Activated CD4-positive, alpha-beta T cell treated with anti-CD3 and anti-CD28 coated beads for 4 hours (primary cell): ENCODE measurements around the gene TNIK.

Source experiments
- DNase-seq, 2 donors: peaks; one replicate each; pipeline ENCODE4 v3.0.0-alpha.2; 2020

The TNIK gene

DNA sequence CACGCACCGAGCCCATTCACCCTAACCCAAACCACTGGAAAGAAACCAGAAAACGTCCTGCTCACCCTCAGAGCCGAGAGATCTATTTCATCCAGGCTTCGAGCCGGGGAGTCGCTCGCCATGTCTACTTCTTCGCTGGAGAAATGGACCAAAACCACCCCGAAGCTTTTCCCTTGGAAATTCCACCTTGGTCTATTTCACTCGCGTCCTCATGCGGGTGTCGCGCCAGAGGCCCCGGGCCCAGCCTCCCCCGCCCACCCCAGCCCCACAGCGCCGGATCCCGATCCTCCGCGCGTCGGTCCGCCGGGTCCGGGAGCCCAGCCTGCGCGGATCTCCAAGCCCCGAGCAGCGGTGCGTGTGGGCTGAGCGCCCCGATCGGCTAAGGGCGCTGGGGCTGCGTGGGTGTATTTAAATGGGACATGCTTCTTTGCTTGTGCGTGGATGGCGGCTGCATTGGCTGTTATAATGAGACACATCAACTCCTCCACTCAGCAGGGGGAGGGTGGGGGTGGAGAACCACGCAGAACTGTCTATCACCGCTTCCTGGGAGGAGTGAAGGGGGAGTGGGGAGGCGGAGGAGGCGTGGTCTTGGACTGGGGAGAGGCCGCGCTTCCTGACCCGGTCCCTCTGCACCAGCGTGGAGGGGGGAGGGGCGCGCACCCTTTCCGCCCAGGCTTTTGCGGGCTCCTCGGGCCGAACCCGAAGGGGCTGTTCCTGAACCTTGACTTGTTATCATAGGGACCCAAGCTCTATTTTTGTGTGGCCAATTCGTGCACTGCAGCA, at the start of gene TNIK:
Gene TNIK (minus strand): TSS at position 464 of the 783 bp plus-strand sequence. CDS start 342 bp downstream, at position 122.
- DNase-seq = peak; percentile 97 to 98

GRCh38 chr3:171508676-171509075, 48.5 kb upstream of the TNIK start:
- DNase-seq = no peak

GRCh38 chr3:171508206-171508605, 48.0 kb upstream of the TNIK start:
- no peak for DNase-seq

GRCh38 chr3:171506743-171507319, 46.6 kb upstream of the TNIK start:
- DNase-seq = no peak

- no peak for DNase-seq
These were observed 45.7 kb upstream of the TNIK start for GRCh38 chr3:171505822-171506333.

- no peak for DNase-seq
These were observed 44.2 kb upstream of the TNIK start for GRCh38 chr3:171504376-171504775.

- DNase-seq = no peak
These were observed 43.6 kb upstream of the TNIK start for GRCh38 chr3:171503817-171504216.

GRCh38 chr3:171498921-171499320, 38.7 kb upstream of the TNIK start:
- DNase-seq = no peak

DNA sequence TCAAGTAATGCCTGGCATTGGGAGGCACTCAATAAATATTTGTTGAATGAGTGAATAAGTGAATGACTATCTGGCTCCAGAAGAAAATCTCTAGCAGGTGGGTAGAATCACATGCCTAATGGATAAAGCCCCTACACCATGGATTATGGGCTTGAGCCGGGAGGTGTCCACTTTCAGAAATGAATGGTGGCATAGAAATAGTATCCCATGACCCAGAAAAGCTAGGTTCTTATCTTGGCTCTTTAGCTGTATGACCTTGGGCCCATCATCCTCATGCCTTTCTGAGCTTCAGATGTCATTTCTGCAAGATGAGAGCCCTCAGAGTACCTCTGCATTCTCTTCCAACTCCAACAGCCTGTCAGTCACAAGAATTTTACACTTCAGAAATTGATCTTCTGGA, 37.3 kb upstream of the TNIK start:
- DNase-seq = no peak

DNA sequence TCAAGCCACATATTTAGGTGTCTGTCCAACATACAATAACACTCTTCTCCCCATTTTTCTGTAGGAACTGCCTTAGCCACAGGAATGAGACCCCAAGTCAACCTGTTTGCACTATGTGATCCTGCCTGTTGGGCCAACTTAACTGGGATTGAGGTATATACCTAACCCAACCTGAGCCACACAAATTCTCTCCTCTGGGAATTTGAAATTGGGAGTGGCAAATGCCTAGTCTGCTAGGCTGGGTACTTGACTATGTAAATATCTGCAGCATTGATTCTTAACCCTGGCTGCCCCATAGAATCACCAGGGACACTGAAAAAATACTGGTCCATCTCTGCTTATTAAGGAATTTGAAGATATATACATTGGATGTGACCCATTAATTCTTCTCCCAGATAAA, 35.2 kb upstream of the TNIK start:
- DNase-seq = no peak

- DNase-seq = no peak
These were observed 34.4 kb upstream of the TNIK start for GRCh38 chr3:171494457-171495109.

DNA sequence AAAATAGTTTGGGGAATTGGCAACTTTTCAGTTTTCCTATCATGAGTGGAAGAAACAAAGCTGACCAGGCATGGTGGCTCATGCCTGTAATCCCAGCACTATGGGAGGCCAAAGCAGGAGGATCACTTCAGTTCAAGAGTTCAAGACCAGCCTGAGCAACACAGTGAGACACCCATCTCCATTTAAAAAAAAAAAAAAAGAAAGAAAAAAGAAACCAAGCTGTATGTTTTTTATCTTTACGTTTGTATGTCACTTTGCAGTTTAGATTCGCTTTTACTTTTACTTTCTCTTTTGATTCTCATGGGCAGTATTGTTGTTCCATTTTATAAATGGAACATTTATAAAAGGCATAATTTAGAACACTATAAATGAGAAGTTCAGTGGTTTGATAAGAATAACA, 31.2 kb upstream of the TNIK start:
- no peak for DNase-seq

DNA sequence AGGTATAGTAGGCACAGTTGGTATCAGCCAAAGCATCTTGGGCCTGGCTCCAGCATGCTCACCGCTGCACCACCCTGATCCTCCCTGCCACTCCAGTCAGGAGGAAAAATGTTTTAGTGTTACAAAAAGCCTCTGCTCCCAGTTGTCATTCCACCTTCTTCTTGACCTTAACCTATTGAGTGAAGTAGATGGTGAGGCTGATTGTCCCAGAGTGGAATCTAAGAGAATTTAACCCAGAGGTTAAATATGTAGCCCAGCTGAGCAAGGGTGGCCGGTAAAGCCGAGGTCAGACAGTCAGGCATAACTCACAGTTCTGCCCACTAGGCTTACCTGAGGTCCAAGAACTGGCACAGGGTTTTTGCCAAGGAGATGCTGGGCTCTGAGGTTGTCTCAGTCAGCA, 30.7 kb upstream of the TNIK start:
- DNase-seq = no peak

- DNase-seq = no peak
These were observed 29.1 kb upstream of the TNIK start for GRCh38 chr3:171489348-171489747.

DNA sequence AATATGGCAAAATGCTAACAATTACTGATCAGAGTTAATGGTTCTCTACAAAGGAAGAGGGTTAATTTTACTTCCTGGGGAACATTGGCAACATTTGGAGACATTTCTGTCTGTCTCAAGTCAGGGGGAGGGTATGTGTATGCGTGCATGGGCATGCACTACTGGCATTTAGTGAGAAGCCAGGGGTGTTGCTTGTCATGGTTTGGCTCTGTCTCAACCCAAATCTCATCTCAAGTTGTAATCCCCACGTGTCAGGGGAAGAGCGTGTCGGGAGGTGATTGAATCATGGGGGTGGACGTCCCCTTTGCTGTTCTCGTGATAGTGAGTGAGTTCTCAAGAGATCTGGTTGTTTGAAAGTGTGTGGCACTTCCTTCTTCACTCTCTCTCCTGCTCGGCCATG, 28.3 kb upstream of the TNIK start:
- DNase-seq = no peak

GRCh38 chr3:171487382-171487781, 27.2 kb upstream of the TNIK start:
- no peak for DNase-seq

GRCh38 chr3:171485338-171485737, 25.1 kb upstream of the TNIK start:
- DNase-seq = no peak

DNA sequence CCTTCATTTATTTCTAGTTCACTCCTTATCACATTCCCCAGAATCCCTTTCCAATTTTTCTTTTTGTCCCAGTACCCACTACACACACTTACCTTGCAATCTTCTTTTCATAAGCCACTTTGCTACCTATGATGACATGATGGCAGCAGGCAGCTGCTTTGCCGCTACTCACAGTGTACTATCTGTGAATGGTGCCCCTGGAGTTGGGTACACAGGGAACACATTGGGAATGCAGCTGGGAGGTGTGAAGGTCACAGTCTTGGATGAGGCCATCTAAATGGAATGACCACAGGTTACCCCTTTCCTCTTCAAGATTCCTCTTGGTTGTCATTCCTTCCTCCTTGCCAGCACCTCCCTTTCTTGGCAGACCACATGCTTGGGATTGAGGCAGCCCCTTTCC, 20.8 kb upstream of the TNIK start:
- no peak for DNase-seq

DNA sequence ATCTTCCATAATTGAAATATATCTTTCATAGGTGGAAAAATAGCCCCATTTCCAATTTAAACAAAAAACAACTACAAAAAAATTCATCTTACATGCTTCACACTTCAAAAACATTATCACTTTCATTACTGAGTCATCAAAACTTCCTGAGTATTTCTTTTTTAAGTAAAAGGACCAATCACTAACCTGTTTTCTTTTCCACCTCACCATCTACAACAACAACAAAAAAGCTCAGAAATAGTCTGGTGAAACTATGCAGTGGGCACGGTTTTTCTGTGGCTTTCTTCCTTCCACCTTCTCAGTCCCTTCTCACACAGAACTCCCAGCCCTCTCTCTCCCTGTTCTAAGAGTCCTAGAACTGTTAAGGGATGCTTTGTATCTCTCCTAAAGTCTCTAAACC, 20.3 kb upstream of the TNIK start:
- DNase-seq = no peak

GRCh38 chr3:171476532-171477102, 16.4 kb upstream of the TNIK start:
- DNase-seq = no peak

- no peak for DNase-seq
These were observed 12.3 kb upstream of the TNIK start for GRCh38 chr3:171472552-171472951.

- no peak for DNase-seq
These were observed 10.6 kb upstream of the TNIK start for GRCh38 chr3:171470714-171471227.

DNA sequence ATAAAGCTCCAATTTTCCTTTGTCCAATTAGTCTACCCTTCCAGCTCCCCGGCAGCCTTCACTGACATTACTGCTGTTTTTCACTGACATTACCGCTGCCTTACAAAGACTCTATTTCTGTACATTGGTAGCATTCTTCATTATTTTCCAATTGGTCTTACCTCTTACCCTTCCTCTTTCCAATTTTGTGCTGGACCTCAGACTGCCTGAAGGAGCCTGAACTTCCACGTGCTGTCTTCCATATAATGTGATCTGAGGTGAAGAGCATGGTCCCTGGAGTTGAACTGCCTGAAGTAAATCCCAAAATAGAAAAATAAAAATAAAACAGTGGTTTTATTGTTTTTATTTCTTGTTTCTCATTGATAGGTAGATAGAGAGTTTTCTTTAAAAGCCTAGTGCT, 9.2 kb upstream of the TNIK start:
- no peak for DNase-seq
